WERI-Rb-1 (cell line): Measurements from ENCODE around the gene PLXNA4.

ENCODE experiments used
- DNase-seq: peaks from one replicate; pipeline ENCODE4 v3.0.0-alpha.2; 2020
- H3K27ac ChIP-seq: fragments of 250-450 bp; sonication (Bioruptor Pico); 2 replicates; pipeline ENCODE4 v1.5.1; 2020; ENCODE audit warnings: mild to moderate bottlenecking, moderate library complexity
- H3K27me3 ChIP-seq: fragments of 250-450 bp; sonication (Bioruptor Pico); 2 replicates; pipeline ENCODE4 v1.5.1; 2021; ENCODE audit warnings: mild to moderate bottlenecking, low read depth, moderate library complexity; ENCODE audit not compliant: insufficient read depth, severe bottlenecking
- H3K36me3 ChIP-seq: fragments of 250-450 bp; sonication (Bioruptor Pico); 2 replicates; pipeline ENCODE4 v1.5.1; 2020; ENCODE audit warnings: mild to moderate bottlenecking, moderate library complexity
- H3K4me3 ChIP-seq: 2 replicates; pipeline ENCODE4 v1.5.1; 2011; ENCODE audit warnings: low read depth, mild to moderate bottlenecking, control low read depth, low read length
- H3K9me3 ChIP-seq: fragments of 250-450 bp; sonication (Bioruptor Pico); 2 replicates; pipeline ENCODE4 v1.5.1; 2021; ENCODE audit warnings: mild to moderate bottlenecking, moderate library complexity; ENCODE audit not compliant: severe bottlenecking
- CTCF ChIP-seq: IDR thresholded peaks from 2 replicates; pipeline ENCODE4 v1.5.1; 2011; ENCODE audit warnings: low read depth, mild to moderate bottlenecking, control low read depth, inconsistent platforms, low read length

The PLXNA4 gene

GRCh38 chr7:132076301-132077035 lies 499.8 kb downstream of the PLXNA4 start:
- Histone ChIP-seq H3K27me3 (no peaks in the 10 kb centered on the region), H3K9me3 (no peaks in the 10 kb centered on the region), H3K4me3 (no peak overlapping the region), H3K36me3 (no peaks in the 10 kb centered on the region), H3K27ac (no peak overlapping the region)
- DNase-seq, result no peak
- no peak for TF ChIP-seq CTCF

- no peak for TF ChIP-seq CTCF
- no peaks in the 10 kb centered on the region for H3K36me3 ChIP-seq
- peak; percentile 58 for DNase-seq
- no peak overlapping the region for H3K27ac ChIP-seq
- no peak overlapping the region for H3K4me3 ChIP-seq
- H3K9me3 ChIP-seq, result no peaks in the 10 kb centered on the region
- H3K27me3 ChIP-seq, result no peaks in the 10 kb centered on the region
Measured at GRCh38 chr7:132075515-132075914, 500.8 kb downstream of the PLXNA4 start.

DNA sequence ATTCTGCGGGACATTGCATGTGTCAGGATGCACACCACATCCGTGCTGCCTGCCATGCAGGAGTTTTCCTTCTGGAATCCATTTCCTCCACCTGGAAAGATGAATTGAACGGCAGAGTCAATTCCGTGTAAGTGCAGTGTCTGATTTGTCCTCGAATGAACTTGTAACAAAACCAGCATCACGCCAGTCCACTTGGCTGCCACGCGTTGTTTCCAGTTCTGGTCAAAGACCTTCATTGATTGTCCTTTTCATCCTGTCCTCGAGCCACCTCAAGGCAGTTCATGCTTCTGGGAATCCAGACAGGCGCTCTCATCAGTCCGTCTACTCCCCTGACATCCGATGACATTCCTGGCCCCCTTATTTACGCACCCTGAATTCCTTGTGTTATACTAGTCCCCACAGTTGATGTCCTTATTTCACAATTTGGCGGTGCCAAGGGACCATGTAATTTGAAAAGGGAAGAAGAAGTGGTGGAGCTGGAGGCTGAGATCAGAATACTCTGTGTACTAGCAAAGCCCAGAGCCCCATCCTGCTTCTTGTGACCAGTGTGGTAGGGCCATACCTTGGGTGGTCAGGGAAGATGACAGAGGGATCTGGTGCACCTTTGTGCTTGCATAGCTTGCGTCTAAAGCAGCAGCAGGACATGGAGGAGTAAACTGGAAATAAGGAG lies 502.2 kb downstream of the PLXNA4 start:
- no peak for DNase-seq
- H3K9me3 ChIP-seq, result no peaks in the 10 kb centered on the region
- H3K4me3 ChIP-seq, result no peak overlapping the region
- TF ChIP-seq CTCF, result no peak
- H3K27ac ChIP-seq, result no peak overlapping the region
- no peaks in the 10 kb centered on the region for H3K27me3 ChIP-seq
- H3K36me3 ChIP-seq, result no peaks in the 10 kb centered on the region
